Measurements from ENCODE around the gene FAM161B. TPM values are rescaled to one million over a fixed set of nuclear protein-coding genes. Genes with fewer than 3 reads are reported as not detected.

FAM161B gene
- total and polyA plus RNA-seq, 2 of the 8 experiments (the other 6 are each of a cell fraction or from before 2014, with no cell fraction given): 0.14 to 0.32 TPM

- TF ChIP-seq RXRA (IDR thresholded peaks at IDR 0.05; ENCODE audit: insufficient read depth, low read depth, low read length) (no peak), GABPA (IDR thresholded peaks at IDR 0.05; ENCODE audit: borderline replicate concordance, insufficient read depth, low read length) (no peak), EZH2 (IDR thresholded peaks at IDR 0.05; ENCODE audit: low read depth, low read length, severe bottlenecking) (no peak), SP2 (IDR thresholded peaks at IDR 0.05; ENCODE audit: low read length) (no peak), TCF12 (IDR thresholded peaks at IDR 0.05; ENCODE audit: low read depth, low read length) (no peak), HDAC6 (IDR thresholded peaks at IDR 0.05; ENCODE audit: low read depth, low read length) (no peak)
Measured at GRCh38 chr14:73945159-73945670, 4.7 kb downstream of the FAM161B start (continued).
